Esophagus squamous epithelium (tissue), 5 donors: ENCODE data around the gene CACNA2D3. TPM values are rescaled to one million over a fixed set of nuclear protein-coding genes. Genes with fewer than 3 reads are reported as not detected.

ENCODE experiments used
- DNase-seq: peaks from one replicate; lab custom pipeline; 2025; lab: John Stamatoyannopoulos, UW
- H3K27ac ChIP-seq, 4 donors: fragments of 200-600 bp; sonication (generic); one replicate each; pipeline ENCODE4 v1.5.1; 2016 to 2019; ENCODE audit warnings: mild to moderate bottlenecking in 1 of 4
- H3K27me3 ChIP-seq, 4 donors: fragments of 200-600 bp; sonication (generic); 1 replicate in 3 of 4; 2 replicates in 1 of 4; pipeline versions ENCODE4 v1.5.1 to v1.6.0; 2017 to 2021; ENCODE audit warnings: antibody characterized with exemption in 1 of 4
- H3K36me3 ChIP-seq, 3 donors: fragments of 200-600 bp; sonication (generic); one replicate each; pipeline ENCODE4 v1.5.1; 2016 to 2019
- H3K4me1 ChIP-seq, 3 donors: fragments of 200-600 bp; sonication (generic); one replicate each; pipeline ENCODE4 v1.5.1; 2017 to 2019
- H3K4me3 ChIP-seq, 4 donors: fragments of 200-600 bp; sonication (generic); 1 replicate in 3 of 4; 2 replicates in 1 of 4; pipeline ENCODE4 v1.5.1; 2016 to 2019; ENCODE audit warnings: mild to moderate bottlenecking in 2 of 4, moderate library complexity in 1 of 4
- H3K9me3 ChIP-seq, 3 donors: fragments of 200-600 bp; sonication (generic); one replicate each; pipeline ENCODE4 v1.5.1; 2016 to 2019
- CTCF ChIP-seq, 6 experiments: fragments of 450-650 bp in 4 of 6; fragments of 200-600 bp in 2 of 6; sonication (generic) in 2 of 6; IDR thresholded peaks; one replicate each; pipeline ENCODE4 v1.5.1; 2016 to 2019; ENCODE audit warnings: antibody characterized with exemption in 6 of 6, mild to moderate bottlenecking in 4 of 6, moderate library complexity in 4 of 6
- POLR2A ChIP-seq, 4 donors: fragments of 450-650 bp; IDR thresholded peaks; one replicate each; pipeline ENCODE4 v1.6.1; 2017; ENCODE audit warnings: antibody characterized with exemption in 4 of 4, mild to moderate bottlenecking in 4 of 4, moderate library complexity in 3 of 4
- WGBS, 2 donors: methylation state at CpG; one replicate each; pipeline ENCODE4 v1.1.5; 2018; 5-methylcytosine and 5-hydroxymethylcytosine counted together
- intact Hi-C: fragments of 100-400 bp; cut with DNase I; formaldehyde crosslinking; loops from one replicate; pipeline ENCODE4 v1.15.0; 2022
- total RNA-seq, 4 donors: library from RNA; depleted of rRNA; stranded (reverse); fragments of >200 nt; gene quantifications; one replicate each; pipeline ENCODE4 v1.1.0, GENCODE V29; 2016
- donor health status: DM: yes; HTN: yes; CAD: no.

Gene CACNA2D3
- total RNA-seq, 4 donors from 2014 or later: 1.2 to 7.1 (median 5.1) TPM

GRCh38 chr3:54176106-54176505 lies 53.8 kb downstream of the CACNA2D3 start:
- no peak overlapping the region for H3K27ac ChIP-seq
- no peak for DNase-seq
- H3K4me1 ChIP-seq: peaks cover 0 to 6% (median 0%) of the 10 kb centered on the region in 3 donors
- no peak overlapping the region for H3K4me3 ChIP-seq
- TF ChIP-seq POLR2A (IDR thresholded peaks at IDR 0.05) (no peak), CTCF (IDR thresholded peaks at IDR 0.05) (no peak)
- no peaks in the 10 kb centered on the region for H3K27me3 ChIP-seq
- intact Hi-C loops: no loop called here
- no peaks in the 10 kb centered on the region for H3K9me3 ChIP-seq
- WGBS, 2 donors: 18 to 31% methylated on average over 3 of the region's 3 CpGs
- no peaks in the 10 kb centered on the region for H3K36me3 ChIP-seq

- TF ChIP-seq CTCF (IDR thresholded peaks at IDR 0.05): no peak
- TF ChIP-seq POLR2A (IDR thresholded peaks at IDR 0.05): no peak
- no peaks in the 10 kb centered on the region for H3K36me3 ChIP-seq
- 57 to 64% methylated on average over 3 of the region's 3 CpGs for WGBS, 2 donors
- H3K27ac ChIP-seq: no peak overlapping the region
- H3K9me3 ChIP-seq: no peaks in the 10 kb centered on the region
- intact Hi-C loops: no loop called here
- no peak overlapping the region for H3K4me3 ChIP-seq
- H3K27me3 ChIP-seq: no peaks in the 10 kb centered on the region
- no peak for DNase-seq
- H3K4me1 ChIP-seq: peaks cover 0 to 6% (median 0%) of the 10 kb centered on the region in 3 donors
These were observed 55.5 kb downstream of the CACNA2D3 start for GRCh38 chr3:54177816-54178215.

GRCh38 chr3:54178376-54178775 lies 56.0 kb downstream of the CACNA2D3 start:
- Histone ChIP-seq H3K4me1 (peaks cover 0 to 6% (median 0%) of the 10 kb centered on the region in 3 donors), H3K27me3 (no peaks in the 10 kb centered on the region), H3K36me3 (no peaks in the 10 kb centered on the region), H3K4me3 (no peak overlapping the region), H3K27ac (no peak overlapping the region), H3K9me3 (no peaks in the 10 kb centered on the region)
- WGBS, 2 donors: 81 to 84% methylated on average over 5 of the region's 5 CpGs
- DNase-seq: no peak
- TF ChIP-seq CTCF (IDR thresholded peaks at IDR 0.05) (no peak), POLR2A (IDR thresholded peaks at IDR 0.05) (no peak)
- intact Hi-C loops: no loop called here

- Histone ChIP-seq H3K36me3 (no peaks in the 10 kb centered on the region), H3K27me3 (no peaks in the 10 kb centered on the region), H3K4me1 (peaks cover 0 to 6% (median 0%) of the 10 kb centered on the region in 3 donors), H3K9me3 (no peaks in the 10 kb centered on the region), H3K4me3 (no peak overlapping the region), H3K27ac (no peak overlapping the region)
- no peak for DNase-seq
- TF ChIP-seq CTCF (IDR thresholded peaks at IDR 0.05) (no peak), POLR2A (IDR thresholded peaks at IDR 0.05) (no peak)
- intact Hi-C loops: no loop called here
These were observed 58.6 kb downstream of the CACNA2D3 start for GRCh38 chr3:54180921-54181320.

- no peak for DNase-seq
- no peaks in the 10 kb centered on the region for H3K36me3 ChIP-seq
- intact Hi-C loops: no loop called here
- no peaks in the 10 kb centered on the region for H3K27me3 ChIP-seq
- H3K9me3 ChIP-seq: no peaks in the 10 kb centered on the region
- TF ChIP-seq POLR2A (IDR thresholded peaks at IDR 0.05): no peak
- H3K4me1 ChIP-seq: no peaks in the 10 kb centered on the region
- WGBS, 2 donors: 46 to 68% methylated on average over 4 of the region's 4 CpGs
- no peak overlapping the region for H3K4me3 ChIP-seq
- no peak overlapping the region for H3K27ac ChIP-seq
These were observed 59.9 kb downstream of the CACNA2D3 start for GRCh38 chr3:54182242-54182641.

- no peaks in the 10 kb centered on the region for H3K4me1 ChIP-seq
- intact Hi-C loops: no loop called here
- H3K9me3 ChIP-seq: no peaks in the 10 kb centered on the region
- TF ChIP-seq POLR2A (IDR thresholded peaks at IDR 0.05) (no peak), CTCF (IDR thresholded peaks at IDR 0.05) (no peak)
- no peak overlapping the region for H3K4me3 ChIP-seq
- DNase-seq: no peak
- no peaks in the 10 kb centered on the region for H3K27me3 ChIP-seq
- no peaks in the 10 kb centered on the region for H3K36me3 ChIP-seq
- no peak overlapping the region for H3K27ac ChIP-seq
These were observed 63.4 kb downstream of the CACNA2D3 start for GRCh38 chr3:54185740-54186139.
